SKM-1 (cell line): Measurements from ENCODE around the gene NXPE3.

Experiments
- DNase-seq: peaks from one replicate; lab custom pipeline; 2025; ENCODE audit not compliant: unreplicated experiment; lab: John Stamatoyannopoulos, UW

NXPE3 gene

DNA sequence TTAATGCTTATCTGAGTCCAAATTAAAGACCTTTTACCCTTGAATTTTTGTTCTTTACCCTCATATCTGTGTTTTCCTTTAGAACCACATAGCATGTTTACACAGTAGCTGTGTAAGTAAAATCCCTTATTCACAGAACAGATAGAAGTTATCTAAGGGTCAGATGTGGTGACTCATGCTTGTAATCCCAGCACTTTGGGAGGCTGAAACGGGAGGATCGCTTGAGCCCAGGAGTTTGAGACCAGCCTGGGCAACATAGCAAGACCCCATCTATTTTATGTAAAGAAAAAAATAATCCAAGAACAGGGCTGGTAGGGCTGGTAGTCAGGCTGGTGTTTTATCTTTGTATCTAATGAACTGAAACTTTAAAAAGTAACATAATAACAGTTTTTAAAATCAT, 23.2 kb downstream of the NXPE3 start:
- DNase-seq: no peak

- DNase-seq: peak; percentile 55
Measured at GRCh38 chr3:101803173-101803782, 24.3 kb downstream of the NXPE3 start.

GRCh38 chr3:101803939-101804338, 24.9 kb downstream of the NXPE3 start:
- DNase-seq: no peak

DNA sequence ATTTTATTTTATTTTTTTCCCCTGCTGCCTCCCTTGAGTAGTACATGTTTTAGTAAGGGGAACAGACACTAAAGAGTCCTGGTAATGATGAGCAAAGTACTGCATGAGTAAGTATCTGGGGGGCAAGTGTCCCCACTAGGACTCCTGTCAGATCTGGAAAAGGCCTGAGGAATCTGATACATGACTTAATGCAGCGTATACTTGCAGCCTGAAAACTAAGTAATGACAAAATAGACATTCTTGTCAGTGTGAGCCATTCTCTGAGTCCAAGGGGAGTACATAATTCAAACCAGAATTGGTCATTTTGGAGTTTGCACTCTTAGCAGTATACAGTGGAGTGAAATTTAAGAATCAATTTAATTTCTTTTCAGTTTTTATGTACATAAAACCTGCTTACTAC, 27.5 kb downstream of the NXPE3 start:
- no peak for DNase-seq

GRCh38 chr3:101807888-101808287, 28.9 kb downstream of the NXPE3 start:
- DNase-seq: no peak

DNA sequence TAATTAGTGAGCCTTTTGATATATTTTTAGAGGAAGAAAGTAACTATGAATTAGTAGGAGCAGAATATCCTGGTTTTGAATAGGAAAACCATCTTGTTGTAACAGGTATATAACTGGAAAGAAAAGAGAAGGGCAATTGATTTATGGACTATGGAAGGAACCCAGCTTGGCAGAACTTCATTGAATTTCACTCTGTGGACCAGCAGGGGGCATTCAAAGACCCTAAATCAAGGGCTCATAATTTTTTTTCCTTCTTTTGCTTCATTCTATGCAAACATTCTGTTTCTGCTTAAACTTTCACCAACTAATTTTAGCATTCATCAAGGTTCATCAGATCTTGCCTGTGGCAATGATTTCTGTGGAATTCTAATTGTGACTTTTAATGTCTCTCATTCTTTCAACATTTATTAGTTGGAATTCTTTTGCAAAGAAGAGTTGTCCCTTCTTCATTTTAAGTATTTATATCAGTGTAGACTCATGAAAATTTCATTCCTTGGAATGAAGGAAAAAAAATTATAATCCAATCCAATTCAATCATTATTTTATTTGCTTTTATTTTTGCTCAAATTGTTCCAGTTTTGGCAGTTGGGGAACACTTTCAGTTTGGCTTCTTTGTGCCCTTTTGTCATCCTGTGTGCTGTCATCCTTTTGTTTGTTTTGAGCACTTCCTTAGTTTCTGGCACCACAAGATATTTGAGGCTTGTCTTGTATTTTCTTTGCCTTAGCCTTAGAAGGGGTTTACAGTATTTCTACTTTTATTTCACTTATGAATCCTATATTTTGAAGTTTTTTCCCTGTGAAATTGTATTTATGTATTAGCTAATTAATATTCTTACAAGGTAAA, 30.4 kb downstream of the NXPE3 start:
- peak; percentile 53 for DNase-seq

- no peak for DNase-seq
Measured at GRCh38 chr3:101810022-101810418, 31.0 kb downstream of the NXPE3 start.

GRCh38 chr3:101811875-101812274, 32.9 kb downstream of the NXPE3 start:
- DNase-seq: no peak

DNA sequence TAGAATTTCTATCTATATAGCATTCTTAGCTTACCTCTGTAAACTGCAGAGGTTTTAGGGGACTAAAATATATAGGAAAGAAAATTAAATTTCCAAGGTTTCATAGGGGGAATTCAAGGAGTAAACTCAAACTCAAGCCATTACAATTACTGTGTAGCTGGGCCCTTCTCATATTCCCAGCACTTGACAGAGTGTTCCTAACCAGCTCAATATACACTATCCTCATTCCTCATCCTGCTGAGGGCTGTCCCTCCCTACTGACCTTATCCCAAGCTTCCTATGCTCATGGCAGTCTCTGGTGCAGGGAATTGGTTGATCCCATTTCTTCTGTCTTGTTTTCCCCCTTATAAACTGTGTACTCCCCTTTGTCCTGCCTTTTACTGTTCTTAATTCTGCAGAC, 33.9 kb downstream of the NXPE3 start:
- no peak for DNase-seq

- DNase-seq: no peak
Measured at GRCh38 chr3:101813817-101814440, 34.9 kb downstream of the NXPE3 start.

DNA sequence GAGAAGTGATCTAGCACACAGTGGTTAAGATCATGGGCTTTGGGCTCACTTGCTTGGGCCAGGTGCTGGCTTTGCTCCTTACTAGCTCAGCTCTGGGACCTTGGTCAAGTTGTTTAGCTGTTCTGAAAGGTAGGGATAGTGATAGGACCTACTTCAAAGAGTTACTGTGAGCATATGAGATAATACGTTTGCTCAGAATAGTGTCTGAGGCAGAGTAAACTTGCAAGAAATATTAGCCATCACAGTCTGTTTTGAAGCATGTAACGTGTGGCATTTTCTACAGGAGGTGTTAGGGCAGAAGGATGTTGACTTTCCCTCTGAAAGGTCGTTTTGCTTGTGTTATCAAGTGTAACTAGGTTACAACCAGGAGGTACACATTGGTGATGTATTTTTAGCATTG, 35.8 kb downstream of the NXPE3 start:
- DNase-seq: no peak

GRCh38 chr3:101816215-101817149, 37.5 kb downstream of the NXPE3 start:
- DNase-seq: no peak

DNA sequence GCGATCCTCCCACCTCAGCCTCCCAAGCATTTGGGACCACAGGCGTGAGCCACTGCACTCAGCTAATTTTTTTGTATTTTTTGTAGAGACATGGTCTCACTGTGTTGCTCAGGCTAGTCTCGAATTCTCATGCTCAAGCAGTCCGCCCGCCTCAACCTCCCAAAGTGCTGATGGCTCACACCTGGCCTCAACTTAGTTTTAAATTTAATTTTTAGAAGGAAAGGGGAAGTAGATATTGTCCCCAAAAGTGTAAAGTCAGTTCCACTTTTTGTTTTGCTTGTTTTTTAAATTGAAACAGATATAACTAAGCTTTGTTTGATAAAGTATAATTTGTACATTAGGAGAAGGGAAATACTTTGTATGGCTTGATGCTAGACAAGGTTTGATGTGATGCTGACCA, 39.0 kb downstream of the NXPE3 start:
- DNase-seq: no peak

- DNase-seq: no peak
Measured at GRCh38 chr3:101819649-101820206, 40.7 kb downstream of the NXPE3 start.

DNA sequence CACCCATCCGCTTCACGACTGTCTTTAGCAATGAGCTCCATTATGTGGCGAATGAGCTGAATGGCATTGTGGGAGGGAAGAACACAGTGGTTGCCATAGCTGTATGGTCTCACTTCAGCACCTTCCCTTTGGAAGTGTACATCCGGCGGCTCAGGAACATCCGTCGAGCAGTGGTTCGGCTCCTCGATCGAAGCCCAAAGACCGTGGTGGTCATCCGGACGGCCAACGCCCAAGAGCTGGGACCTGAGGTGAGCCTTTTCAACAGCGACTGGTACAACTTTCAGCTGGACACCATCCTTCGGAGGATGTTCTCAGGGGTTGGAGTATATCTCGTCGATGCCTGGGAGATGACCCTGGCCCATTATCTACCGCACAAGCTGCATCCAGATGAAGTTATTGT, 42.5 kb downstream of the NXPE3 start:
- DNase-seq: no peak

DNA sequence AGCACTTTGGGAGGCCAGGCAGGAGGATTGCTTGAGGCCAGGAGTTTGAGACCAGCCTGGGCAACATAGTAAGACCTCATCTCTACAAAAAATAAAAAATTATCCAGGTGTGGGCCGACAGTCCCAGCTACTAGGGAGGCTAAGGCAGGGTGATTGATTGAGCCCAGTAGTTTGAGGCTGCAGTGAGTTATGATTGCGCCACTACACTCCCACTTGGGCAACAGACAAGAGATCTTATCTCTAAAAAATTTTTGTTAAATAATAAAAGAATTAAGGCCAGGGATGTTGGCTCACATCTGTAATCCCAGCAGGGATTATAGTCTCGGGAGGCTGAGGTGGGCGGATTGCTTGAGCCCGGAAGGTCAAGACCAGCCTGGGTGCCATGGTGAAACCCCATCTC, 44.5 kb downstream of the NXPE3 start:
- no peak for DNase-seq

GRCh38 chr3:101824702-101825101, 45.7 kb downstream of the NXPE3 start:
- no peak for DNase-seq

DNA sequence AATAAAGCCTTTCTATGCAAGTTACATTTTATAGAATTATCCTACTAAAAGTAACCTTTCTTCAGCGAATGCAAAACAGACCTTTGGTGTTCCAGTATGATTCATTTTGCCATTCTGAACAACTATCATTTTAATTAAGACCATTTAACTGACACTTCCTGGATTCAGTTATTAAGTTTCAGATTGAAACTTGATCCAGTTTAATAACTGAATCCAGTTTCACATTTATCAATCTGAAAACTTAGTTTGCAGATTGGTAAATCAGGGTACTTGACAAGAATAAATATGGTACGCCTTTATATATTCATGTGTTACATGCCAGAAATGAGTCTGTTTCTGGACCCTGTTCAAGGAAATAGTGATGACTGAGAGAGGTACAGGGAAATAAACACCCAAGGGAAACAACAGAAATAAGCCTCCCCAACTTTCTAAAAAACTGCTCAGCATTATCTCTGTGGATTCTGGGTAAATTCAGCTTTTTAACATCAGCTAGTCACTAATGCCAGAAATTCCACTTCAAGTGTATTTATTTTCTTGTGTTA, 47.0 kb downstream of the NXPE3 start:
- no peak for DNase-seq

DNA sequence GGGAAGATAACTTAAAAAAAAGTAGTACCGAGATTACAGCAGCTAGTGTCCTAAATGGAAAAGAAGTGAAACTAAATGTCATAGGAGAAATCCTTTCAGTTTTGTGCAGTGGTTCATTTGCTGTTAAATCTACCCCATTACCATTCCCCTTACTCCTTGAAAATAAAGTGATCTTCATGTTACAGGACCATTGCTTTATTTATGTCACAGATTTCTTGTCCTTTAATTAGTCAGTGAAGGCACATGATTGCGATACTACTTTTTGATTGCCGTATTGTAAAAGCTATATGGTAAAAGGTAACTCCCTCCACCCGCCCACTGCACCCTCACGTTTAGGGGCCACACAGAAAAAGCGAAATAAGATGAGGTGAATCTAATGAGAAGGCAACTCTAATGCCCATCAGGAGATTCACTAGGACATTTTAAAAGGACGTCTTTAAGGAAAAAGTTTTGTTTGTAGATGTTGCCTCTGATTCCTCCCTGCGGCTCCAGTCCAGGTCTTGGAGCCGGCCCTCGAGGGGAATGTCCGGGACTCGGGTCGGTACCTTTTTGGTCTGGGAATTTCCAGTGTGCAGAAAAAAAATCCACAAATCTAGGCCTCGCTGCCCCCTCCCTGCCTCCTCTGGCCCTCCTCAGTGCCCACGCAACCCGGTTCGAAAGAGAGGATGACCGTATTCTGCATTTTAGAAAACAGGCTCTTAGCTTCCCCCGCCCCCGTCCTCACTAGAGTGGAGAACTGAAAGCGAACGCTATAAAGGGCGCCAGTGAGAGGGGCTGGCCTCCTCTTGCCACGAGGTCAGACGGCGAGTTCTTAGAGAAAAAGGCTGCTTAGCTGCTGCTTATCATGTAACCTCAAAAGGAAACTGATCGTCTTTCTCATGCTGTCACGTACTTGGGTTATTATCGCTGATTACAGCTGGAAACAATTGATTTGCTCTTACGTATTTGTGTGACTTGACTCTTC, 48.5 kb downstream of the NXPE3 start:
- peak; percentile 21 for DNase-seq
